Measurements from ENCODE around the gene AMER1.

Gene AMER1

DNA sequence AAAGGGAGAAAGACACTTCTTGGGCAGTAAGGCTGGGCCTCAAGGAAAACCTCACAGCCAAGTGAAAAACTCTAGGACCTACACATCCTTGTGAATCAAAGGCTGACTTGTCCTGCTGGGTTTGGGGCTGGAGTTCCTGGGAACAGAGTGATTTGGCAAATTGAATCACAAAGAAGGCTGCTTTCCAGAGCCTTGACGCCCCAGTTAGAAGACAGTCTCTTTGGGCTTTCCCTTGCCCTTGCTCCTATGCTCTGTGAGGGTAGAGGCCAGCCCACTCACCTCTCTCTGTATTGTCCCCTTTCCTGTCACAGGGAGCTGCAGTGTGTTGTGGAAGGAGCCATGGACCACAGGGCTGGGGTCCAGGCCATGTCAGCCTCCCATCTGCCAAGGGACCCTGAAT is 9.6 kb downstream of the AMER1 start:
- Mint-ChIP-seq H3K4me1 (ENCODE audit: low read depth in 2 of 2) (peaks cover 3 to 14% of the 10 kb centered on the region in 2 donors), H3K4me3 (no peak overlapping the region), H3K9me3 (no peaks in the 10 kb centered on the region), H3K36me3 (ENCODE audit: insufficient read depth) (no peaks in the 10 kb centered on the region), H3K27me3 (no peaks in the 10 kb centered on the region), H3K27ac (peak overlapping the region in 1 of 2 donors; percentile 10)
- ATAC-seq (replicated peaks) (no peak), DNase-seq (no peak)

DNA sequence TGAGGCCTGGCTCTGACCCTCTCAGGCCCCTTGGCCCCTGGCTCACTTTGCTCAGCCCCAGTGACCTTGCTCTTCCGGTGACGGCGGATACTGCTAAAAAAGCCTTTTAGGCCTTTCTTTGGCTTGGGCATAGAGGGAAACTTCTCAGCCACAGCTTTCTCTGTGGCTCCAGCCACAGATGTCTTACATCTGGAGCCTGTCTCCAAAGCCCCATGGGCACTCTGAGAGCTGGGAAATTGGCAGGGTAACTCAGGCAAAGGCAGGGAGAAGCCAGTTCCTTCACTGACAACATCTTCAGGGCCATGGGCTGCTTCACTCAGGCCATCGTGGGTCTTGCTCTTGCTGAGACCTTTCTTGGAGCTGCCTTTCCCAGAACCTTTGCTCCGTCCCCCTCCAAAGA is 12.8 kb downstream of the AMER1 start:
- no peaks in the 10 kb centered on the region for H3K36me3 Mint-ChIP-seq (ENCODE audit: insufficient read depth)
- ATAC-seq (replicated peaks) (no peak), DNase-seq (no peak)

DNA sequence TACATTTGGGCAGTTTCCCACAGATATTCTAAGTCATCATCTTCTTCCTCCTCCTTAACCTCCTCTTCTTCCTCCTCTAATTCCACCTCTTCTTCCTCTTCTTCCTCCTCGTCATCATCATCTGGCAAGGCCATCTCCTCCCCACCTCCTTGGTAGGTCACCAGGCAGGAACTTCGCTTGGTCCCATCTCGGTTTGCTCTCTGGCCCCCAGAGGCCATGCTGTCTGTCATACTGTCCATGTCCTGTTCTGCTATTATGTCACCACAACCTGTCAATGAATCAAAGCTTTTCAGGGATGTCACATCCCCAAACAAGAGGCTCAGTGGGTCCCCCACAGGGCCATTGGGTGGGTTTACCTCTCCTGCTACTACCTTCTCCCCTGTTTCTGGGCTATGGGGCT is 13.5 kb downstream of the AMER1 start:
- no peak for ATAC-seq (replicated peaks)
- H3K4me1 Mint-ChIP-seq (ENCODE audit: low read depth in 2 of 2): no peaks in the 10 kb centered on the region

More for the DNA sequence above, 12.8 kb downstream of the AMER1 start:
- Mint-ChIP-seq H3K9me3 (no peaks in the 10 kb centered on the region), H3K27me3 (no peaks in the 10 kb centered on the region), H3K27ac (no peak overlapping the region), H3K4me1 (ENCODE audit: low read depth in 2 of 2) (no peaks in the 10 kb centered on the region), H3K4me3 (no peak overlapping the region)

DNA sequence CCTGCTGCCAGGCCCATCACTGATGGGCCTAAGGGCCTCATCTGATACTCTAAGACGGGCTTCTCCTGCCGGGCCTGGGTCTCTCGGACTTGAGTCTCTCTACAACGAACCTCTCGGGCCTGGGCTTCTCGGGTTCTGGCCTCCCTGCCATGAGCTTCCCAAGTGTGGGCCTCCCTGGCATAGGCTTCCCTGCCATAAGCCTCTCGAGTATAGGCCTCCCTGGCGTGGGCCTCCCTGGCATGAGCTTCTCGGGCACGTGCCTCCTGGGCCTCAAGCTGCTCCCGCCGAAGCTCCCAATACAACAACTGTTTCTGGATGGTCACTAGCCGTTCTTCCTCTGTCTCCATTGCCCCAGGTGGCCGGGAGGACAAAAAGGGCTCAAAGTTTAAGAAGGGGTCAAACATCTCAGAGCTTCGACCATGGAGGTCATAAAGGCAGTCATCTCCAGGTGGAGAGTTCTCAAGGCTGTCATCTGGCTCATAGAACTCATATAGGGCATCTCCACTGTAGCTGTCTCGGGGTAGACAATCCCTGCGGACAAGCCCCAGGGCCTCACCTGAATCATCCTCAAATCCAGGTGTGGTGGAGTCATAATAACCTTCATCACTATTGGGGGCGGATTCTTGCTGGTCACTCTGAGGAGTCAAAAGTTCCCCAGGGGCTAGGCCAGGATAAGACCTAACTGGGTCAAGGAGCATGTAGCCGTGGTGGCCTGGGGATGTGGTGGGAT is 14.1 kb downstream of the AMER1 start:
- no peak overlapping the region for H3K4me3 Mint-ChIP-seq
- no peak overlapping the region for H3K27ac Mint-ChIP-seq
- no peaks in the 10 kb centered on the region for H3K4me1 Mint-ChIP-seq (ENCODE audit: low read depth in 2 of 2)
- no peaks in the 10 kb centered on the region for H3K9me3 Mint-ChIP-seq
- no peaks in the 10 kb centered on the region for H3K27me3 Mint-ChIP-seq
- ATAC-seq (replicated peaks): no peak
- H3K36me3 Mint-ChIP-seq (ENCODE audit: insufficient read depth): no peaks in the 10 kb centered on the region
- DNase-seq: no peak

More for the DNA sequence above, 13.5 kb downstream of the AMER1 start:
- Mint-ChIP-seq H3K27me3 (no peaks in the 10 kb centered on the region), H3K36me3 (ENCODE audit: insufficient read depth) (no peaks in the 10 kb centered on the region), H3K9me3 (no peaks in the 10 kb centered on the region), H3K27ac (no peak overlapping the region), H3K4me3 (no peak overlapping the region)
- no peak for DNase-seq

DNA sequence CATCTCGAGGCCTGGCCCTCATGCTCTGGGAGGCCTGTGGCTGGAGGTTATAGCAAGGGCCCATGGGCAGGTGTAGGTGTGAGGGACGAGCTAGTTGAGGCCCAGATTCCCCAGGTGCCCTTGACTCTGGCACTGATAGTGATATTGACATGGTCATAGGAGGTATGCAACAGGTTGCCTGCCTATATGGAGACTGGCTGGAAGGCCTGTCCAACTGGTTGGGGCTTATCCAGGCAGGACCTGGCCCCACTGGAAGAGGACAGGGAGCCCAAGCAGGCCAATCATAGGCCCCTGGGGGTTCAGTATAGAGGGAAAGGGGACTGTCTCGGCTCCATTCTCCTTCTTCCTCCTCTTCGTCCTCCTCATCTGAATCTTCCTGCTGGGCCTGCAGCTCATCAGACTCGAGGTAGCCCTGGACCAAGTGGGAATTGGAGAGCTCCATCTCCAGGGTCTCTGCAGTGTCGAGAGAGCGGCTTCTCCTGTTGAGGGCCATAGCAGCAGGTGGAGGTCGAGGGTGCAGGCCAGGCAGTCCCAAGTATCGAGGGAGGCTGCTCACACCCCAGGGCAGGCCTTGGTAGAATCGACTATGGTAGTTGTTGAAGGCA is 15.3 kb downstream of the AMER1 start:
- Mint-ChIP-seq H3K27ac (no peak overlapping the region), H3K27me3 (no peaks in the 10 kb centered on the region), H3K9me3 (no peaks in the 10 kb centered on the region)

DNA sequence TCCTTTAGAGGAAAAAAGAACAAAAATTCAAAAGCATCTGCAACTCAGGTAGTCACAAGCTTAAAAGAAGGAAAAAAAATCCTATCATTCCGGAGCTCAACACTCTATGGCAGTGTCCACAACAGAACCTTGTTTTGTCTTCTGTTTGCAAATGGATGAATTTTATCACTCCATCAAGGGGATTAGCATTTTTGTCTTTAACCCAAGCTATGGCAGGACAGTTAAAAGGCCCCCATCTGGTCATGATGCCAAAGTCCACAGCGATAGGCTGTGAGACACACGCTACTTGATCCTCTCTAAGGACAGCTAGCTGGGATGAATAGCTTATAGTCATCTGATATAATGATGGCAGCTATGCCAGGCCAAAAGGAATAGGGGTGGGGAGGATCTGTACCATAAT is 16.6 kb downstream of the AMER1 start:
- DNase-seq (no peak), ATAC-seq (replicated peaks) (no peak)
- Mint-ChIP-seq H3K9me3 (no peaks in the 10 kb centered on the region), H3K27me3 (no peaks in the 10 kb centered on the region), H3K4me3 (no peak overlapping the region), H3K4me1 (ENCODE audit: low read depth in 2 of 2) (peaks cover 0 to 4% of the 10 kb centered on the region in 2 donors), H3K27ac (no peak overlapping the region), H3K36me3 (ENCODE audit: insufficient read depth) (no peaks in the 10 kb centered on the region)

More for the DNA sequence above, 15.3 kb downstream of the AMER1 start:
- no peak for DNase-seq
- peaks cover 0 to 4% of the 10 kb centered on the region in 2 donors for H3K4me1 Mint-ChIP-seq (ENCODE audit: low read depth in 2 of 2)
- no peak for ATAC-seq (replicated peaks)
- no peak overlapping the region for H3K4me3 Mint-ChIP-seq
- H3K36me3 Mint-ChIP-seq (ENCODE audit: insufficient read depth): no peaks in the 10 kb centered on the region

DNA sequence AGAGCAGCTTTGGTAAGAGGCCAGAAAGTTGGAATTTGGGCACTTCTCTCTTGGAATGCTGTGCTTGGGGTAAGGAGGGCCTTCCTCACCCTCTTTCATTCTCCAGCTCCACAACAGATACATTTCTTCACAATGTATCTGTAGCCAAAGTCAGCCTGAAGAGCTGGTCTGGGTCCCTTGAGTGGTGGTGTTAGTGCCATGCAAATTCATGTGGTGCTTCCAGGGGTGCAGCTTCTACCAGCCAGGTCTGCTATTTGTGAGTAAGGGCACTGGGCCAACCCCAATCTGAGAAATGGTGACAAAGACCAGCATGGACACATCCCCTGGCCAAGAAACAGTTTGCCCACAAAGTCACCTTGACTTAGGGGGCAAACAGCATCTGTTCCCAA is 17.8 kb downstream of the AMER1 start:
- no peaks in the 10 kb centered on the region for H3K36me3 Mint-ChIP-seq (ENCODE audit: insufficient read depth)
- H3K9me3 Mint-ChIP-seq: no peaks in the 10 kb centered on the region
- H3K27ac Mint-ChIP-seq: no peak overlapping the region
- ATAC-seq (replicated peaks): no peak
- no peak overlapping the region for H3K4me3 Mint-ChIP-seq
- H3K27me3 Mint-ChIP-seq: no peaks in the 10 kb centered on the region
- DNase-seq: no peak
- H3K4me1 Mint-ChIP-seq (ENCODE audit: low read depth in 2 of 2): peaks cover 0 to 4% of the 10 kb centered on the region in 2 donors

DNA sequence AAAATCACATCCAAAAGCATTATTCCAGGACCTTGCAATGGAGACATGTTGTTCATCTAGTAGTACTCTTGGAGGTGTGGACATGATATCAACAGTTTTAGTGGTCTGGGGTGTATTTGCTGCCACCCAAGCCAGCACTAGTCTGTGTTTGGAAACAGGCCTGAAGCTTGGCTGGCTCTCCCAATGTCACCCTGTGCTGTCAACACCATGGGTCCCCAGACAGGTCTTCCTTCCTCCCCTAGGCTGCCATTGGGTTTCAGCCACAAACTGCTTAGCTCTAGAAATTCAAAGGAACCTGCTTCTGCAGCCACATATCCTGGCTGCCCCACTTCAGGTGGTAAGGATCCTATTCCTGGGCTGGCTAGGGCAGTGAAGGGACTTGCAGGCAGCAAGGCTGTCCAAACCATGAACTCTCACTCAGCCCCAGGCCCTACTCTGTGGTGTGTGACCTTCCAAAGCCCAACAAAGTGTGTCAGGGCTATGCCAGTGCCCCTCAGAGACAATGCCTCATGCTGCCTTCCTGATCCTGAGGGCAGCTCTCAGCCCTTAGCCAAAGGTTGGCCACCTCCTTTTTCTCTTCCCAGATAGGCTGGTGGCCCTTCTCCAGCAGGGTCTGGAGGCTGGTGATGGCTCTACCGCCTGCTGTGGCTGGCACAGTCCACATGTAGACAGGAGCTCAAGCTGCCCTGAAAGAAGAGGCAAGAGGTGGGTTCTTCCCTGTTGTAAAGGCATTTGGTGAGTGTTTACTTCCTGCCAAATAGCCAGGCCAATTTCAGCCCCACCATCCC is 18.3 kb downstream of the AMER1 start:
- Mint-ChIP-seq H3K27me3 (no peaks in the 10 kb centered on the region), H3K36me3 (ENCODE audit: insufficient read depth) (no peaks in the 10 kb centered on the region), H3K4me1 (ENCODE audit: low read depth in 2 of 2) (peaks cover 0 to 4% of the 10 kb centered on the region in 2 donors), H3K4me3 (no peak overlapping the region), H3K27ac (no peak overlapping the region), H3K9me3 (no peaks in the 10 kb centered on the region)
- ATAC-seq (replicated peaks) (no peak), DNase-seq (no peak)

DNA sequence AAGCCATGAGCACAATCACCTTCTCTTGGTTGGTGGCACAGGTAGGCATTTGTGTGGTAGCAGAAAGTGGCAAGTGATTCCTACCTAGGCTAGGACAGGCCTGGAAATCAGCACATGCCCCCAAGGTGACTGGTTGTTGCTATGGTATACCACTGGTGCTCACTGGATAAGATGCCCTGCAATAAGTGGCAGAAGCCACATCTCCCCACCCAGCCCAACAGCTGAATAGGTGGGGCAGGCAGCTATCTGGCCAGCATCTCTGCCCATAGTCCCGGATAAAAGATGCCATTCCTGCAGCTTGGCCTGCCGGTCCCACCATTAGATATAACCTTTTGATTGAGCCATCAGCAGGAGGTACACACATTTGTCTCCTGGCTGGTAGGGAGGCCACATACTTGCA is 21.1 kb downstream of the AMER1 start:
- no peak overlapping the region for H3K27ac Mint-ChIP-seq
- H3K4me1 Mint-ChIP-seq (ENCODE audit: low read depth in 2 of 2): peaks cover 0 to 4% of the 10 kb centered on the region in 2 donors
- ATAC-seq (replicated peaks) (no peak), DNase-seq (no peak)
- no peaks in the 10 kb centered on the region for H3K27me3 Mint-ChIP-seq
- no peak overlapping the region for H3K4me3 Mint-ChIP-seq
- H3K36me3 Mint-ChIP-seq (ENCODE audit: insufficient read depth): no peaks in the 10 kb centered on the region
- H3K9me3 Mint-ChIP-seq: no peaks in the 10 kb centered on the region

DNA sequence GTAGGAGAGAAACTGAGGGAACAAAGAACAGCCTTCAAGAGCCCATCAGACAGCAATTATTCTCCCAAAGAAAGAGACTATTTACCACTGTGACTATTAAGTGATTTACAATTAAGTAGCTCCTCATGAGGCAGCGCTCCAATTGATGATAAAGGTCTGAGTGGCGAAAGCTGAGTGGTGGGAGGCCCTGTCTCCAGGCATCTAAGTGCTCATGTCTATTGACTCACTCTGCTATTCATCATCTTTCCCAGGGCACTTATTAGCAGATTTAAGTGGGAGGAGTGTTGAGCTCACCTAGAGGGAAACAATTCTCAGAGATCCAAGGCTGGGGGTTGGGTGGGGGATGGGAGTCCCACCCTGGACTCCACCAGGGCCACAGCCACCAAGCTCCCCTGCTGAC is 23.3 kb downstream of the AMER1 start:
- no peak for ATAC-seq (replicated peaks)
- no peak for DNase-seq
- Mint-ChIP-seq H3K36me3 (ENCODE audit: insufficient read depth) (no peaks in the 10 kb centered on the region), H3K4me1 (ENCODE audit: low read depth in 2 of 2) (peaks cover 0 to 4% of the 10 kb centered on the region in 2 donors), H3K9me3 (no peaks in the 10 kb centered on the region), H3K4me3 (no peak overlapping the region), H3K27ac (no peak overlapping the region), H3K27me3 (no peaks in the 10 kb centered on the region)

DNA sequence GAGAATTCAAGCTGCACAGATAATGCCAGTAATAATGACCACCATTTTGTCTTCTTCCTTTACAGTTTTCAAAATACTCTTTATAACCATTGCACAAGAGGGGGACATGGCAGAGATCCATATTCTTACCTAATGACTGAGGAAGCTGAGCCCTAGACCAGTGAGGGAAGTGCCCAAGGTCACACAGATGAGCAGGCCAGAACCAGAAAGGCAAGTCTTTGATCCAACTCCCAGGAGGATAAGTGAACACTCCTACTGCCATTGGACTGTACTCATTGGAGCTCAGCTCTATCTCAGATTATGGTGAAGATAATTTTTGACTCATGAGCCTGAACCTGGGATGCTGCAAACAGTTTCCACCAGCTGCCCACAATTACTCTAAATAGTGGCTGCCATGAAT is 28.6 kb downstream of the AMER1 start:
- Mint-ChIP-seq H3K27ac (no peak overlapping the region), H3K4me3 (no peak overlapping the region), H3K36me3 (ENCODE audit: insufficient read depth) (no peaks in the 10 kb centered on the region), H3K9me3 (no peaks in the 10 kb centered on the region), H3K27me3 (no peaks in the 10 kb centered on the region), H3K4me1 (ENCODE audit: low read depth in 2 of 2) (no peaks in the 10 kb centered on the region)
- ATAC-seq (replicated peaks) (no peak), DNase-seq (no peak)

DNA sequence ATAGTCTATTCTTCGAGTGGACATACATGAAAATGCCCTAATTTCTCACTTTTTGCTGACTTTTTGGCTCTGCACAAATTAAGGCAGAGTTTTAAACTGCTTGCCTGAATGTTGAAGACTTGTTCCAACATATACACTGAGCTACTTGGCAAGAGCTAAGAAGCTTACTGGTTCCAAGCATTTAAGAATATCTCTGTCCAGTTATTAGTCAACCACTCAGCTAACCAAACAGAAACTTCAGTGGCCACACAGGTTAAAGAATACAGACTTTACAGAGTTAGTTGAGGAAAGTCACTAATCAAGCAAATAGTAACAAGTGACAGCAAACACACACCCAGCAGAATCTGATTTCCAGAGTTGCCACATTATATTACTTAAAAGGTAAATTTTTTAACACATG is 35.5 kb downstream of the AMER1 start:
- ATAC-seq (replicated peaks): no peak
- DNase-seq: no peak
- Mint-ChIP-seq H3K36me3 (ENCODE audit: insufficient read depth) (no peaks in the 10 kb centered on the region), H3K27ac (no peak overlapping the region), H3K4me3 (no peak overlapping the region), H3K4me1 (ENCODE audit: low read depth in 2 of 2) (no peaks in the 10 kb centered on the region), H3K9me3 (no peaks in the 10 kb centered on the region), H3K27me3 (no peaks in the 10 kb centered on the region)

DNA sequence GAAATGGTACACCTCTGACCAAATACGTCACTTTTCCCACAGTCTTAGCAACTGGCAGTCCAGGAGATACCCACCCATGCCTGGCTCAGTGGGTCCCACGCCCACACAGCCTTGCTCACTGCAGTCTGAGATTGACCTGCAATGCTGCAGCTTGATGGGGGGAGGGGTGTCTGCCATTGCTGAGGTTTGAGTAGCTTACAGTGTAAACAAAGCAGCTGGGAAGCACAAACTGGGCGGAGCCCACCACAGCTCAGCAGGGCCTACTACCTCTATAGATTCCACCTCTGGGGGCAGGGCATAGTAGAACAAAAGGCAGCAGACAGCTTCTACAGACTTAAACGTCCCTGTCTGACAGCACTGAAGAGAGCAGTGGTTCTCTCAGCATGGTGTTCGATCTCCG is 52.7 kb downstream of the AMER1 start:
- Mint-ChIP-seq H3K27me3 (no peaks in the 10 kb centered on the region), H3K36me3 (ENCODE audit: insufficient read depth) (no peaks in the 10 kb centered on the region), H3K4me3 (no peak overlapping the region), H3K4me1 (ENCODE audit: low read depth in 2 of 2) (no peaks in the 10 kb centered on the region), H3K9me3 (peaks cover 0 to 2% of the 10 kb centered on the region in 2 donors), H3K27ac (no peak overlapping the region)
- ATAC-seq (replicated peaks): no peak
- DNase-seq: no peak

DNA sequence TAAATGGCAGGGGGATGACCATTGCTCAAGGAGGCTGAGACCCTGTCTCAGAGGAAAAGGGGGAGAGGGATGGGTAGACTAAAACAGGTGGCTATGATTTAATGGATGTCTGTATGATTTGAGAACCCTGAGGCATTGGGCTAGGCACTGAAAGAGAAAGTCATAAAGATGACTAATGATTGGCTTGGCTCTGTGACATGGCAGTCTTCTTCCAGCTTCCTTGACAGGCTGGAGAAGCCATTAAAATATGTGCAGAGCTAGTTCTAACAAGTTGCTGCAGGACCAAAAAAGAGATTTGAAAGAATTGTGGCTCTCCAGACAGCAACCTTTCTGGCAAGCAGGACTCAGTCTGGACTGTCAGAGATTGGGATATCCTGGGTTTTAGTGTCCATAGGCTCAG is 53.6 kb downstream of the AMER1 start:
- H3K9me3 Mint-ChIP-seq: peaks cover 0 to 2% of the 10 kb centered on the region in 2 donors
- no peaks in the 10 kb centered on the region for H3K4me1 Mint-ChIP-seq (ENCODE audit: low read depth in 2 of 2)
- H3K27me3 Mint-ChIP-seq: no peaks in the 10 kb centered on the region
- no peak overlapping the region for H3K27ac Mint-ChIP-seq
- H3K4me3 Mint-ChIP-seq: no peak overlapping the region
- DNase-seq: no peak
- ATAC-seq (replicated peaks): no peak
- H3K36me3 Mint-ChIP-seq (ENCODE audit: insufficient read depth): no peaks in the 10 kb centered on the region

Measured in effector memory CD8-positive, alpha-beta T cell (primary cell).